H4 (cell line): ENCODE measurements around the gene ANXA7. TPM values are rescaled to one million over a fixed set of nuclear protein-coding genes. Genes with fewer than 3 reads are reported as not detected.
"Not testable (repeated sequence)": the region's sequence is repeated elsewhere in the genome, so short reads cannot be mapped to it uniquely, and the experiment has no call there.

Source experiments
- DNase-seq: peaks from one replicate; pipeline ENCODE4 v3.0.0-alpha.2; 2015; ENCODE audit warnings: low spot score
- total RNA-seq: library from RNA; depleted of rRNA; stranded (reverse); fragments of >200 nt; shearing (Covaris generic); gene quantifications from 2 replicates; pipeline ENCODE4 v1.2.3, GENCODE V29; 2014

Gene ANXA7
- total RNA-seq, 1 experiment from 2014 or later, result 143 TPM

DNA sequence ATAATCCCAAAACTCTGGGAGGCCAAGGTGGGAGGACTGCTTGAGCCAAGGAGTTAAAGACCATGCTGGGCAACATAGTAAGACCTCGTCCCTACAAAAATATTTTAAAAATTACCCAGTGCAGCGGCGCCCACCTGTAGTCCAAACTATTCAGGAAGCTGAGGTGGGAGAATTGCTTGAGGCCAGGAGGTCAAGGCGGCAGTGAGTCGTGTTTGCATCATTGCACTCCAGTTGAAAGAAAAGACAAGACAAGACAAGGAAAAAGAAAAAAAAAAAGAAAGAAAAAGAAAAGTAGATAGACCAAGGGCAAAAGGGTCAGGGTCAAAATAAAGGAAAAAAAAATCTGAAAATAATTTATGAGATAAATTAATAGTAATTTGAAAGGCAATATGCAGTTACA, 5.8 kb downstream of the ANXA7 start:
- no peak for DNase-seq

DNA sequence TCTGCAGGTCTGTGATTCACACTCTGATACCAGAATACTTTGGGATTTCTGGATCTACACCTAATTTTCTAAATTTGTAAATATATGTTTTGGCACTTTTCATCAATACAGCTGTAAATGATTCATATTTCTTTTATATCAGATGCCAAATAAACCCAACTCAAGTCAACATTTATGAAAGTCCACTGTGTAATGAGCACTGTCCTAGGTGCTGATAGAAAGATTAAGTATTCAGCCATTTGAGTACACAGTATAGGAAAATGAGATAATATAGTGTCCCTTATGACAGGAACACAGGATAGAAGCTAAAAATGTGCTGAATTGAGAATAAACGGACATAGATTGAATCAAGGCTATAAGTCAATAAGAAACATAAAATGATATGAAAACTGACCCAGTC, 6.4 kb downstream of the ANXA7 start:
- no peak for DNase-seq

DNA sequence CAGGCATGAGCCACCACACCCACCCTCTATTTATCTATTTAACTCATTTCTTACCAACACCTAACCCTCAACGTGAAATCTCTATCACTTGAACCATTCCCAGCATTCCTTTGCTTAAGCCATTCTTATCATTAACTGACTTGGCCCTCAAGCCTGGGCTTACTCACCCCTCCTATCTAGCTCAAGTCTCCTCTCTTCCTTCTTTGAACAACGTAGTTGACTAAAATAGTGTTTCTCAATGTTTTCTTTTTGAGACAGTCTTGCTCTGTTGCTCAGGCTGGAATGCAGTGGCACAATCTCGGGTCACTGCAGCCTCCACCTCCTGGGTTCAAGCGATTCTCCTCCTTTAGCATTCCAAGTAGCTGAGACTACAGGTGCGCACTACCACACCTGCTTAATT, 7.0 kb downstream of the ANXA7 start:
- DNase-seq, result no peak

DNA sequence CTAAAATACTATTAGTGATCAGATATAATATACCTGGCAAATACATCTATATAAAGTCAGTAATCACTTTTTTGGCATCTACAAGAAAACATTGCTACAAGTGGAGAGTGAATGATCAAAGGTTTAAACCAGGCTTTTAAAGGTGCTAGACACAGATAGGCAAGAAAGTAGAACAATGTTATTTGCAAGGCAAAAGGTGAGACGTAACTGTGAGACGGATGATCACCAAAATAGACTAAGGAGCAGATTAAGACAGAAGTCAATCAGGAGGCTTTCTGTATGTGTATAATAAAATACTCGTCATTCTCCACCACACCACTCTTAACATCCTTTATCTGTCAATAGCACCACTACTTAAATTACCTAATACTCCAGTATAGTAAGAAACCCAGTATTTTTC, 8.3 kb downstream of the ANXA7 start:
- DNase-seq, result no peak

DNA sequence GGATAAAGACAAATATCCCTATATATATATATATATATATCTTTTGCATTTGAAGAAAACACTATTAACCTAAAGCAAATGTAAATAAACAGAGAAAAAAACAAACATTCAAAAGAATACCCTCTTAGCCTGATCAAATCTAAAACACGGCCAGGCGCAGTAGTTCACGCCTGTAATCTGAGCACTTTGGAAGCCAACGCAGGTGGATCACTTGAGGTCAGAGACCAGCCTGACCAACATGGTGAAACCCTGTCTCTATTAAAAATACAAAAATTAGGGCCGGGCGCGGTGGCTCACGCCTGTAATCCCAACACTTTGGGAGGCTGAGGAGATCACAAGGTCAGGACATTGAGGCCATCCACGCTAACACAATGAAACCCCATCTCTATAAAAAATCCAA, 9.2 kb downstream of the ANXA7 start:
- no peak for DNase-seq

DNA sequence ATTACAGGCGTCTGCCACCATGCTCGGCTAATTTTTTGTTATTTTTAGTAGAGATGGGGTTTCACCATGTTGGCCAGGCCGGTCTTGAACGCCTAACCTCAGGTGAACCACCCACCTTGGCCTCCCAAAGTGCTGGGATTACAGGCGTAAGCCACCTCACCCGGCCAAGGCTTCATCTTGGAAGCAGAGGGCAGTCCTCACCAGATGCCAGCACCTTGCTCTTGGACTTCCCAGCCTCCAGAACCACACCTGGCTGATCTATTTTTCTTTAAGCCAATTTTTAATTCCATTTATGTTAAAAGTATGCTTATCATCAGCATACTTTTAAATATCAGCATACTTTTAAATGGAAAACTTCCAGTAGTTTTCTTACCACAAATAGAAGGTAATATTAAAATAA, 12.2 kb downstream of the ANXA7 start:
- no peak for DNase-seq

DNA sequence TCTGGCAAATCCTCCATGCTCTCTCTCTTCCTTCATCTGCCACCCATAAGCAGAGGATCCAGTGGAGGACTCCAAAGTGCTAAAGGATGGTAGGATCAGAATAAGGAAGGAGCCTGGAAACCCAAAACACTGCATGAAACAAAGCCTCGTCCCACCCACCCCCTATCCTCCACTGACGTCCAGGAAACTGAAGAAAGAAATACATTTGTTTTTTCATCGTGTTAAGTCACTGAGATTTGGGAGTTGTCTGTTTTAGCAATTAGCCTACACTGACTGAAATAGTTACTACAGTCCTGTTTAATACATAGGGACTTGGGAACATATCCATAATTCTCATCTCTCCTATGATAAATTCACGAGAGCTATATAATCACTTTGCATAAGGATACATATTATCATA, 14.8 kb downstream of the ANXA7 start:
- DNase-seq, result no peak

DNA sequence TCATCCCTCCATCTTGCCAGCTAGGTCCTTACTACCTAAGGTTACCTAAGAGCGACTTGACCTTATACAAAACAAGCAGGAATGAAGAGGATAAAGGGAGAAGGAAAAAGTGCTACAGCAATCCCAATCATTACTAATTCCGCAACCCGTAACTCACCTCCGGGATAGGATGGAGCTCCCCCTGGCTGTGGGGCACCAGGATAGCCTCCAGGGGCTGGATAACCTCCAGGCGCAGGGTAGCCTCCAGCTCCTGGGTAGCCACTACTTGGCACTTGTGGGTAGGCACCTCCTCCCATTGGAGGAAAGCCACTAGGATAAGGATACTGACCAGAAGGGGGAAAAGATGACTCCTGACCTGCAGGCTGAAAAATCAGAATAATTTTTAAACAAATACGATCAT, 15.8 kb downstream of the ANXA7 start:
- DNase-seq, result no peak

DNA sequence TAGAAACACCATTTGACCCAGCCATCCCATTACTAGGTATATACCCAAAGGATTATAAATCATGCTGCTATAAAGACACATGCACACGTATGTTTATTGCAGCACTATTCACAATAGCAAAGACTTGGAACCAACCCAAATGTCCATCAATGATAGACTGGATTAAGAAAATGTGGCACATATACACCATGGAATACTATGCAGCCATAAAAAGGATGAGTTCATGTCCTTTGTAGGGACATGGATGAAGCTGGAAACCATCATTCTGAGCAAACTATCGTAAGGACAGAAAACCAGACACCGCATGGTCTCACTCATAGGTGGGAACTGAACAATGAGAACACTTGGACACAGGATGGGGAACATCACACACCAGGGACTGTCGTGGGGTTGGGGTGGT, 19.5 kb downstream of the ANXA7 start:
- DNase-seq, result not testable (repeated sequence)

DNA sequence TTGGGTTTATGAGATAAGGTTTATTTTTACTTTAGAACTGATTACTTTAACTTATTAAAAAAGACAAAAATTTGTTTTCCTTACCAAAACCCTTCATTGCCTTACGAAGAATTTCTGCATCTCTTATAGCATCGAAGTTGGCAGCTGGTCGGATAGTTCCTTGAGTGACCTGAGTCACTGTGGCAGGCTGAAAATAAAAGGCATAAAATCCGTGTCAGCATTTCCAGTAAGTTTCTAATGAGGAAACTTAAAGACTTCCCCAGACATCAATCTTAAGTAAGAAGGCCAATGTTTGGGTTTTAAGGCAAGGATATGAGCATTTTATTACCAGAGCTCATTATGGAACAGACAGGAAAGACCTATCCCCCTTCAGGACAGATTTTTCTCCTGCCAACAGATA, 25.6 kb downstream of the ANXA7 start:
- DNase-seq, result no peak

DNA sequence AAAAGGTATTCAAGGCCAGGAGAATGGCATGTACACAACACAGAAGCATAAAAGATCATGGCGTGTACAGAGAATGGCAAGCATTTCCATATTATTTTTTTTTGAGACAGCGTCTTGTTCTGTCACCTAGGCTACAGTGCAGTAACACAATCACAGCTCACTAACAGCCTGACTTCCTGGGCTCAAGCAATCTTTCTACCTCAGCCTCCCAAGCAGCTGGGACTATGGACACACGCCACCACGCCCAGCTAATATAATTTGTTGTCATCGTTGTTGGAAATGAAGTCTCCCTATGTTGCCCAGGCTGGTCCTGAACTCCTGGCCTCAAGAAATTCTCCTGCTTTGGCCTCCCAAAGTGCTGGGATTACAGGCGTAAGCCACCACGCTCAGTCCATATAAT, 27.3 kb downstream of the ANXA7 start:
- no peak for DNase-seq

DNA sequence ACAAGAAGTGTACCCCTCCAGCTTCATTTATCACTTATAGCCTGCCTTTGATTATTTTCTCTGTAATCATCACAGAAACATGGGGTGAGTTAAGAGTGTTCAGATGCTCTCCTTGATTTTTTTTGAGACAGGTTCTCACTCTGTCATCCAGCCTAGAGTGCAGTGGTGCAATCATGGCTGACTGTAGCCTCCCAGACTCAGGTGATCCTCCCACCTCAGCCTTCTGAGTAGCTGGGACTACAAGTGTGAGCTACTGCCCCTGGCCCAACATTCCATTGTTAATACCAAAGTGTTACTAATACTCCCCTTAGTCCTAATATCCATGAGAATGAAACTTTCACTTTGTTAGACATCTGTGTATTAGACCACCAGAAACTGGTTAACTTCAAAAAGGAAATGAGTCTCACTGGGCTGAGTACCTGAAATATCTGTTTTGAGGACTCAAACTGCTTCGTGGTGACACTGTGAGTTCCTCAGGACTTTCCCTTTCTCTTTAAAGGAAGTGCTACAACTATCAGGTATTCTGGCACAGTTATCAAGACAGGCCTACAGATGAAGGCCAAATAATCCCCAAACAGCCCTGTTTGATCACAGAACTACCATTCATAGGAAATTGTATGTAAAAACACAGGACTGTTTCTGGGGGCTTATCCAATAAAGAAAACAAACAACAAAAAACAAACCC, 34.7 kb downstream of the ANXA7 start:
- DNase-seq, result no peak

DNA sequence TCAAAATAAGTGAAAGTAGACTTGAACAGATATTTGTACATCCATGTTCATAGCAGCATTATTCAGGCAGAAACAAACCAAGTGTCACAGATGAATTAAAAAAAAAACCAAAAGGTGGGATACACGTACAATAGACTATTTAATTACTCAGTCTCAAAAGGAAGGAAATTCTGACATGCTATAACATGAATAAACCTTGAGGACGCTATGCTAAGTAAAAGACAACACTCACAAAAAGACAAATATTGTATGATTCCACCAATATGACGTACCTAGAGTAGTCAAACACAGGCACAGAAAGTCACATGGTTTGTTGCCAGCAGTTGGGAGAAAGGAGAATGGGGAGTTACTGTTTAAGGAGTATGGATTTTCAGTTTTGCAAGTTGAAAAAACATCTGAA, 37.2 kb downstream of the ANXA7 start:
- no peak for DNase-seq

DNA sequence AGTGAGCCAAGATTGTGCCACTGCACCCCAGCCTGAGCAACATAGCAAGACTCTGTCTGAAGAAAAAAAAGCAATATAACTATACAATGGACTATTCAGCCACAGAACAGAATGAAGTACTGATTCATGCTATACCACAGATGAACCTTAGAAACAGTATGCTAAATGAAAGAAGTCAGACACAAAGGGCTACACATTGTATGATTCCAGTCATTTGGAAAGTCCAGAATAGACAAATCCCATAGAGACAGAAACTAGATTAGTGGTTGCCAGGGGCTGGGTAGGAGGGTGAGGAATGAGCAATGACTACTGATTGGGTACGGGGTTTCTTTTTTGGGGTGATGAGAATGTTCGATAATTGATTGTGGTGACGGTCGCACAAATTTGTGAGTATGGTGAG, 45.6 kb downstream of the ANXA7 start:
- no peak for DNase-seq

DNA sequence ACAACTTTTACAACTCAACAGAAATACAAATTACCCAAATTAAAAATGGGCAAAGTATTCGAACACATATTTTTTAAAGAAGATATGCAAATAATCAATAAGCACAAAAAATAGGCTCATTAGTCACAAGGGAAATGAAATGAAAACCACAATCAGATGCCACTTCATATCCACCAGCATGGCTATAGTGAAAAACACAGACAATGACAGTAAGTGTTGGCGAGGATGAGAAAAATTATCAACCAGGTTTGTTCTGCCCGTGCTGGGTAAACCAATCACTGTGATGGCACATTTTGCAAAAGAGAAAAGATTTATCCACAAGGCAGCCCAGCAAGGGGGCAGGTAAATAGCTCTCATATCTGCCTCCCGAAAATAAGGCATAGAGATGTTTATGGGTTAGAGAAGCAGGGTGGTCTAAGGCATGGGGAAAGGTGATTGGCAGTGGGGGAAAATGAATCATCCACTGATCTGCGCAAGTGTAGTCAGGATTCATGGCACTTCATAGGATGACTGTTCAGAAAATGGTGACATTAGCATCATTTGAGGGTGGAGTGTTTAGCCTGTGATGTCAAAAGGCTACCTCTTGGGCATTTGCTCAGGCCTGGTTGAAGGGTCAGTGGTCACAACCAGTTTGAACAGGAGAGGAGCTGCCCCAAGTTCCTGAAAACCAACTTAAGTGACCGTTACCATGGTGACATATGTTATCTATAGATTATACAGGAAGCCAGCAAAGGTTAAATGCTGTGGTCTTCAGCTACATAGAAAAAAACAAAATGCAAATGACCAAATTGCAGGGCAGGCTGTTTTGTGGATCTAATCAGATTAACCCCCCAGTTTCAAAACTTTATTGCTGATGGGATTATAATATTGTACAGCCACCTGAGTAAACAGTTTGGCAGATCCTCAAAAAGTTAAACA, 47.2 kb downstream of the ANXA7 start:
- no peak for DNase-seq

DNA sequence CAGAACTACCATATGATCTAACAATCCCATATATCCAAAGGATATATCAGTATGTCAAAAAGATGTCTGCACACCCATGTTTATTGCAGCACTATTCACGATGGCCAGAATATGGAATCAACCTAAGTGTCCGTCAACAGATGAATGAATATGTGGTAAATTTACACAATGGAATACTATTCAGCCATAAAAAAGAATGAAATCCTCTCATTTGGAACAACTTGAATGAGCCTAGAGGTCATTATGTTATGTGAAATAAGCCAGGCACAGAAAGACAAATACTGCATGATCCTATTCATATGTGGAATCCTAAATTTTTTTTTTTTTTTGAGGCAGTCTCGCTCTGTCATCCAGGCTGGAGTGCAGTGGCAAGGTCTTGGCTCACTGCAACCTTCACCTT, 48.9 kb downstream of the ANXA7 start:
- no peak for DNase-seq

DNA sequence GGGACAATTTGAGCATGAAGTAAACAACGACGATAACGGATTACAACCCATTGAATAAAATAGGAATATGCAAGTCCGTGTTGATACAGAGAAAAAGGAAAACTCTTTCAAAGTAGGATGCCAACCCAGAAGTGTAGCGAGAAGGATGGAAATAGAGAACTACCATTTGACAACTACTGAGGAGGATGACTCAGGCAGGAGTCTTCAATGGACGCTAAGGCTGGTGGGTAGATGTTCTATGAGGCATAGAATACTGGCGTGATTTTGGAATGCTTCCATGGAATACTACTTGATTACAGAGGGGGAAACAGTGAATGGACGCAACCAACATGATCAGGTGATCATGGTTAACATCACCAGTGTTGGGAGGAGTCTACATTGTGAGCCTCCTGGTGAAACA, 54.4 kb downstream of the ANXA7 start:
- DNase-seq, result no peak

DNA sequence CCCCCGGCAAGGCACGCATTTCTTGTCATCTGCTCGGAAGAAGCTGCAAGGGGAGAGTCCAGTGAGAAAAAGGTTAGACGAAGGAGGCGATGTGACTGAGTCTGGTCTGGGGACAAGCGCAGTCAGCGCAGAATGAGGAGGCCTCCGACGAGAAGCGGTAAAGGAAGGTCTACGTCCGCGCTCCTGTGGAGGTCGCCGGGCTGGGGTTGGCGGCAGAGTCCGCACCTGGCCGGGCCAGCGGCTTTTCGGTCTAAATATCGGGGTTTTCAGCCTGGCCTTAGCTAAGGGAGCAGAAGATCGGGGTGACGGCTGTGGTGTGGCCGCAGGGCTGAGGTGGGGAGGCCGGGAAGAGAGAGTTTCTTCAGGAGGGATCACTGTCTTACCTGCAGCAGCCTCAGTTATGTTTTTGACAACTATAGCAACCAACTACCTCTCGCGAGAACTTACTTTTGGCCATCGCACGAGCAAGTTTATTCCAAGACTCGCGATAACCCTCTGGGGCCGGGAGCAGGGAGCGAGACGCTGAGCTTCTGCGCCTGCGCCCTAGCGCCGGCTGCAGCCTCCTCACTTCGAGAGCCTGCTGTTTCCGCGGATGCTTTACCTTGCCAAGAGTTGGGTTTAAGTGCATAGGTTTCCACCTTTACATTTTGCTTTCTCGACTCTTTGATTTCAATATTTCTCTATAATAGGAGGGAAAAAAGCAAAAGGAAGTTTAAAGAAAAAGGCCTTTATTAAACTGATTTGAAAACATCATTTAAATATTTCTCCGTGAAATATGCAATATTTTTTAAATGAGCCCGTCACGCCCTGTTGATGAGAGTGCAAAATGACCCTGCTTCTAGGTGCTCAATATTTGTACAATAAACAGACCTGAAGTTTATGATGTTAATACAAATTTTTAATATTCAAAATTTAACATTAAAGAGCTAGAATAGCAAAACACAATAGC, 55.3 kb downstream of the ANXA7 start, which contains the start of gene CFAP70:
Gene CFAP70, minus strand, starts transcription at position 534 of the 949 bp plus-strand sequence. CDS start 4,068 bp downstream, outside the sequence.
- peak; percentile 88 for DNase-seq

DNA sequence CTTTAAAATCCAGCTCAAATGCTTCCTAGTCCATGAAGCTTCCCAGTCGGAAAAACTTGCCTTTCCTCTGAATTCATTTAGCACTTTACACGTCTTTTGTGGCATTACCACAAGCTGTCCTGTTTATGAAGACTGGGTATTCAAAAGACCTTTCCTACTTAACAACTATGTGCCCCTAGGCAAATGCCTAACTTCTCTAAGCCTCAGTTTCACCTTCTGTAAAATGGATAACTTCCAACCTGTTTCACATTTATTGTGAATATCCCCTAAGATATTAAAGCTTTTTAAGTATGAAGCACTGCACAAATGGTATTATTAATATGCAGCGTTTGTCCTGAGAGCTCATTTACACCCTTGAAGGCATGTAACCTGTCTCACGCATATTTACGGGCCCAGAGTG, 56.0 kb downstream of the ANXA7 start:
- DNase-seq, result no peak

DNA sequence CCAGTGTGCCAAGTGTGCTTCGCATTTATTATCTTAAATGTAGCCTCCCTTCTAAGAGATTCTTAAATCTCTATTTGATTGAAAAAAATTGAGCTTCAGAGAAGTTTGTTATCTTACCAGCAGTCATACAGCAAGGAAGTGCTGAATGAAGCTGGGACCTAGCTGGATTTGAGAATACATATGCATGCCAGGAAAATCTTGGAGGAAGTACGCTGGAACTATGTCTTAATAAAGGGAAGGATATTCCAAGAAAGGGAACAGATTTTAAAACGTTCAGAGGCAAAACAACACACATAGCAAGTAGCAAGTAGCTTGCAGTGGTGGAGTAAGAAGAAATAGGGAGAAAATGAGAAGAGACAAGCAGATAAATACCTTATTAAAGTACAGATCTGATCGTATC, 56.7 kb downstream of the ANXA7 start:
- DNase-seq, result no peak

DNA sequence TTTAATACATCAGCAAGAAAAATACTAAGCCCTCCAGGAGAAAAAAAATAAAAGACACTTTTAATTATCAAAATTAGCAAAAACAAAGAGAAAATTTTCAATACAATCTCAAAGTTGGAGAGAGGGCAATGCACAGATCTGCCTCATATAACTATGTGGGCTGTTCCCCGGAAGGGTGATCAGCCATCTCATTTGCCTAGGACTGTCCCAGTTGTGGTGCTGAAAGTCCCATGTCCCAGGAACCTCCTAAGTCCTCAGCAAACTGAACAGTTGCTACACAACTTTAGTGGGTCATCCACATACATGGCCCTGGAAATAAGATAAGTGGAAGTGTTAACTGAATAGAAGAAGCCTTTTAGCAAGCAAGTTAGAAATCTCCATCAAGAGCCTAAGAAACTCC, 69.6 kb downstream of the ANXA7 start:
- DNase-seq, result no peak

DNA sequence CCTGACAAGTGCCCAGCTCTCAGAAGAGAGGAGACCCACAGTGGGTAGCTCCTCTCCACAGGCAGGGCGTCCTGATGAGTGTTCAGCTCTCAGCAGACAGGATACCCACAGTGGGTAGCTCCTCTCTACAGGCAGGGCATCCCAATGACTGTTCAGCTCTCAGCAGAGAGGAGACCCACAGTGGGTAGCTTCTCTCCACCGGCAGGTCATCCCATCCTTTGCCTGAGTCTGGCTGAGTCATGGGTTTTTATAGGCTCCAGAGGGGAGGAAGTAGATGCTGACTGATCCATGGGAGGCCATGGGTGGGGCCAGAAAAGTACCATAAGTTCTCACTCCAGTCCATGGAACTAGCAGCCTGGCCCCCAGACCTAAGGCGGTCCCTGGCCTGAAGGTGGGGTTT, 73.7 kb downstream of the ANXA7 start:
- no peak for DNase-seq
